Fibroblast of skin of back (primary cell): ENCODE measurements around the gene WDR18.
"Not testable (repeated sequence)": the region's sequence is repeated elsewhere in the genome, so short reads cannot be mapped to it uniquely, and the experiment has no call there.

ENCODE experiments used
- DNase-seq: peaks from one replicate; pipeline ENCODE4 v3.0.0-alpha.2; 2013

Gene WDR18

DNA sequence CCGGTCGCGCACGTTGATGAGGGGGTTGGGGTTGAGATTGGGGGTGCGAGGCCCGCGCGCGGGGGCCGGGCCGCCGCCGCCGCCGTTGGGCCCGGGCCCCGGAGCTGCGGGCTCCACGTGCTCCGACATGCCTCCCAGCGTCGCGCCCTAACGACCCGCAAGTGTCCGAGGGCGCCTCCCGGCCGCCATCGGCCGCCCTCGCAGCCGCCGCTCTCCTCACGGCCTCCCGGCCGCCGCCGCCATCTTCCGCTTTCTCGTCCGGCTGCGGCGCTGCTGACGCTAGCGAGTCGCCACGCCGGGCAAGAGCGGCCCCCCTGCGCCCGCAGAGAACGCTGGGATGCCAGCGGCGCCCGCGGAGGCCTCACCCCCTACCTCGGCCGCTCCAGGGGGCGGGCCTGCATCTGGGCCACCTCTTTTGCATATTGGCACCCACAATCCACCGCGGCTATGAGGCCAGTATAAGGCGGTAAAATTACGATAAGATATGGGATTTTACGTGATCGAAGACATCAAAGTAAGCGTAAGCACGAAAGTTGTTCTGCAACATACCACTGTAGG, 36.8 kb downstream of the WDR18 start, which contains the start of gene TMEM259:
TSS of gene TMEM259 (minus strand) at position 256 of the 558 bp plus-strand sequence. CDS start at position 129, 127 bp downstream.
- DNase-seq: peak; percentile 97

DNA sequence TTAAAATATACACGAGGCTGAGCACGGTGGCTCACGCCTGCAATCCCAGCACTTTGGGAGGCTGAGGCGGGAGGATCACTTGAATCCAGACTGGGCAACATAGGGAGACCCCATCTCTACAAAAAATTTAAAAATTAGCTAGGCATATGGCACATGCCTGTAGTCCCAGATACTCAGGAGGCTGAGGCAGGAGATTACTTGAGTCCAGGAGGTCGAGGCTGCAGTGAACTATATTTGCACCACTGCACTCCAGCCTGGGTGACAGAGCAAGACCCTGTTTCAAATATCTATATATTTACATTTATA, 39.7 kb downstream of the WDR18 start:
- not testable (repeated sequence) for DNase-seq

DNA sequence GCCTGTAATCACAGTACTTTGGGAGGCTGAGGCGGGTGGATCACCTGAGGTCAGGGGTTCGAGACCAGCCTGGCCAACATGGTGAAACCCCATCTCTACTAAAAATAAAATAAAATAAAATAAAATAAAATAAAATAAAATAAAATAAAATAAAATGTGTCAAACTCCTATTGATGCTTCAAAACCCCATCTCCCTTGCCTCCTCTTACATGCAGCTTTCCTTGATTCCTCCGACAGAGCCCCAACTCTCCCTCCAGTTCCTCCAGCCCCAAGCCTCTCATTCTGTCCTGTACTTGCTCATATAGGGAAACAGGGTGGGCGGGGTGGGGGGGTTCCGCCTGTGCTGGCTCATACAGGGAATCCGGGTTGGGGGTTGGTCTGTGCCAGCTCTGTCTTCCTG, 40.9 kb downstream of the WDR18 start:
- DNase-seq: not testable (repeated sequence)

DNA sequence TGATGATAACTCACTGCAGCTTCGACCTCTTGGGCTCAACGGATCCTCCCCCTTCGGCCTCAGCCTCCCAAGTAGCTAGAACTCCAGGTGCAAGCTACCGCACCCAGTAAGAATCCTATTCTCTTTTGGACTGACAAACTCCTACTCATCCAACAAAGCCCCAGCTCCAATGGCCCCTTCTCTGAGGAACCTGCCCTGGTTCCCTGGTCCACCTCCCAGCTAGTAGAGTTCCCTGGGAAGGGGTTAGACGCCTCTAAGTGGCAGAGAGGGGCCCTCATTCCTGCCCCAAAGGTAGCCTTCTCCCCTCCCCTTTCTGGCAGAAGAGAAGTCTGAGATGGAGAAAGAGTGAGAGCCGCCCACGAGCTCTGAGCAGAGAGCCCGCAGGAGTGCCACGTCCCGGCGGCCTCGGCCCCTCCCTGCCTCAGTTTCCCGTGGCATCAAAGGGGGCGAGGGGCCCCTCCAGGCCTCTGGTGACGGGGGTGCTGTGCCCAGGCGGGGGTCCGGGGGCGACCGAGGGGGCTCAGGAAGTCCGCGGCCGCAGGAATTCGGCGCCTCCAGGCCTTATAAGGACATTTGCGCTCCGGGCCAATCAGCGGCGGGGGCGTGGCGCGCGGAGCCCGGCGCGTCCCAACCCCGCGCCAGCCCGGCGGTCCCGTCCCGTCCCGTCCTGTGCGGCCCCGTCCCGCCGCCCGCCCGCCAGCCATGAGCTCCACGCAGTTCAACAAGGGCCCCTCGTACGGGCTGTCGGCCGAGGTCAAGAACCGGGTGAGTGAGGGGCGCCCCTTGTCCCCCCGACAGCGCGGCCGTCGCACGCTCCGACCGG, 42.0 kb downstream of the WDR18 start, which contains the start of gene CNN2:
TSS of gene CNN2 (plus strand) at position 649 of the 823 bp plus-strand sequence. CDS start at position 703, 54 bp downstream.
- peak; percentile 86 for DNase-seq

DNA sequence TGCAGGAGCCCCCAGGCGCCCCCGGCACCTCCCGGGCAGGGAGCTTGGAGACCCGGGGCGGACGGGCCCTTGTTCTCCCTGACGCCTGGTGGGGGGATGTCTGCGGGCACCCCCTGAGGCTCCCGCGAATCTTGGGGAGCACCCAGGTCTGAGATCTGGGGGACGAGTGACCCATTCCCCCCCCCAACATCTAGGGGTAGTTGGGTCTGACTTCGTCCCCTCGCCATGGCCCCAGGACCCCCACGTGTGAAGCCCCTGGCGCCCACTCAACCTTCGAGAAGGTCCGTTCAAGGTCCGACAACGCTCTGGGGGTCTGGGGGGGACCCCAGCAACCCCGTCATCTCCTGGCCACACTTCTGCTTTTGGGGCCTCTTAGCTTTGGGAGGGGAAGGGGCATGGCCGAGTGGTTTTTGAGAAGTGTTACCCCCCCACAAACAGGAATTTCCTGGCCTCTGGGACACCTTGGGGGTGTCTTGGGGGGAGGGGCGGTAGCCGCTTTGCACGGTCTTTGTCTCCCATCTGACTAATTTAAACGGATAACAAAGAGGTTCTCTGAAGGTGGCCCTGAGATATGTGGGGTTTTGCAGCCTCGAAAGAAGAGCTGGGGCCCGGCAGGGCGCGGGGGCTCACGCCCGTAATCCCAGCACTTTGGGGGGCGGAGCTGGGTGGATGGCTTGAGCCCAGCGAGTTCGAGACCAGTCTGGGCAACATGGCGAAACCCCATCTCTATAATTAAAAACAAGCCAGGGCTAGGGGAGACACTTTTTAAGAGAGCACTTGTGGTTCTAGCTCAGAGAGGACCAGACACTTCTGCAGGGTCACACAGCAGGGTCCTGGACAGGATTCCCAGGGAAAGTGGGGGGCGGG, 42.9 kb downstream of the WDR18 start:
- no peak for DNase-seq

DNA sequence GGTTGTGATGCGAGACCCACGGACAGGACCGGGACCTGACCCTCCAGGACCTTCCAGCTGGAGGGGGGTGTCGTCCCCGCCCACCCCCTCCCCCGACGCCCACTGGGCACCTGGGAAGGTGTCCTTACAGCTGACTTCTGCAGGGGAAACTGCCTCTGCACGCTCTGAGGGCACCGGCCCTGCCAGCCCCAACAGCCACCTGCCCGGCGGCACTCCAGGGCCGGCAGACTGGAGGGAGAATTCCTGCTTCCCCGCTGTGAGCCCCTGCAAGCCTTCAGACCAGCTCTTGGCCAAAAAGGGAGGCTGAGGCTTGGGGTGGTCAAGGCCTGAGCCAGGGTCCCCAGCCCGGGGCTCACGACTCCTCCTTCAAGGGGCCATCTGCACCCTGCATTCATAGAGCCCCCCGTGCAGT, 43.5 kb downstream of the WDR18 start:
- no peak for DNase-seq

DNA sequence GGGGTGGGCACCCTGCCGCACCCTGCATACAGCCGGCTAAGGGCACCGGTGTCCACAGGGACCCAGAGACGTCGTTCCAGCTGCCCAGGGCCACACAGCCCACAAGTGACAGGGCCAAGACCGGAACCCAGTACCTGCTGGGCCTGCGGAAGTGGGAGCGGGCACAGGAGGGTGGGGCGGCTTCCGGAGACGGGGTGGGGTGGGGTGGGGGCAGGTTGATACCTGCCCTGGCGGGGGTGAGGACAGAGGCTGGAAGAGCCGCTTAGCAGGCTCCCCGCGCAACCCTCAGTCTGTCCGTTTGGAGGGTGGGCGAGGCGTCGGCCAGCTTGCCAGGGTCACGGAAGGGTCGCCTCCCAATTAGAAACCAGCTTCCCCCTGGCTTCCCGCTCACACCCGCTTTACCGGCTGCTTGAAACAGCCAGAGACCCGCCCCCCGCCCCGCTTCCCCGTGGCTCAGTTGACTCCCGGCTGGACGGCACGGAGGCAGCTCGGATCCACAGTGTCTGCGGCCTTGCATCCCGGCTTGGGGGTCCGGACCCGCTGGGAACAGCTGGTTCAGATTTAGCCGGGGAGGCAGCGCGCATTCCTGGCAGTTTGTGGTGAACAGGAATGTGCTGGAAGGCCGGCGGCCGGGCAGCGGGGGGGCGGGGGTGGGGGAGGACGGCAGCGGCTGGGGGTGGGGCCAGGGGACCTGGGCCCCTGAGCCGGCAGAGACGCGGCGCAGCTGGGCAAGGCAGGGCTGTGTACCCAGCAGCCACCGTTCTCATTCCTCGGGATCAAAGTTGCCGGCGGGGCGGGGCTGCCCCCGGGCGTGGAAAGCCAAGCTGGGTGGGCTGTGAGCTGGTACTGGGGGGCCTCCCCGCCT, 44.1 kb downstream of the WDR18 start:
- peak; percentile 98 for DNase-seq

DNA sequence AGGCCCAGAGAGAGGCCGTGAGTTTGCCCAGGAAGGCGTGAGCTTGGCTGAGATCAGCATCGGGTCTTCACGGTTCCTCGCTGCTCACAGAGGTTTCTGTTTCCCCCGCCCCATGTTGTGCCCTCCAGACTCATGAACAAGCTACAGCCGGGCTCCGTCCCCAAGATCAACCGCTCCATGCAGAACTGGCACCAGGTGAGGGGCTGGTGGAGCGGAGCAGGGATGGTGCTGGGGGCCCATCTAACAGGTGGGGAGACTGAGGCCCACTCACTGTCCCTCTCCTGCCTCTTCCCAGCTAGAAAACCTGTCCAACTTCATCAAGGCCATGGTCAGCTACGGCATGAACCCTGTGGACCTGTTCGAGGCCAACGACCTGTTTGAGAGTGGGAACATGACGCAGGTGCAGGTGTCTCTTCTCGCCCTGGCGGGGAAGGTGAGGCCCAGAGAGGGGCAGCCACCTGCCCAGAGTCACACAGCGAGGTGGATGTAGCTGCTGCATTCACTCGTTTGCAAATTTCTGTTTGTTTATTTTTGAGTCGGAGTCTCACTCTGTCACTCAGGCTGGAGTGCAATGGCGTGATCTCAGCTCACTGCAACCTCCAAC, 48.2 kb downstream of the WDR18 start:
- no peak for DNase-seq

DNA sequence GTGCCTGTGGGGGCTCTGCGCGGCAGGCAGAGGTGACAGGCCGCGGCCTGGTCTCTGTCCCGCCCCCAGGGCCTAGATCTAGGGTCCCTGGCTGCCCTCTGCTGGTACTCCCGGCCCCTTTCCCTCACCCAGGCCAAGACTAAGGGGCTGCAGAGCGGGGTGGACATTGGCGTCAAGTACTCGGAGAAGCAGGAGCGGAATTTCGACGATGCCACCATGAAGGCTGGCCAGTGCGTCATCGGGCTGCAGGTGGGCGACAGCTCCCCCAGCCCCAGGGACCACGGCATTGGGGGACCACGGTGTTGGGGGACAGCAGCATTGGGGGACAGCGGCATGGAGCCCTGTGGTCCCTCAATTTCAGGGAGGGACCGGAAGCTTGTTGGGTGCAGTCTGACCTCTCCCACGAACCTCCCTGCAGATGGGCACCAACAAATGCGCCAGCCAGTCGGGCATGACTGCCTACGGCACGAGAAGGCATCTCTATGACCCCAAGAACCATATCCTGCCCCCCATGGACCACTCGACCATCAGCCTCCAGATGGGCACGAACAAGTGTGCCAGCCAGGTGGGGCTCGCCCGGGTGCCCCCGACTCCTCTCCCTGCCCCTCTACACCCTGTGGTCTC, 52.0 kb downstream of the WDR18 start:
- DNase-seq: no peak

DNA sequence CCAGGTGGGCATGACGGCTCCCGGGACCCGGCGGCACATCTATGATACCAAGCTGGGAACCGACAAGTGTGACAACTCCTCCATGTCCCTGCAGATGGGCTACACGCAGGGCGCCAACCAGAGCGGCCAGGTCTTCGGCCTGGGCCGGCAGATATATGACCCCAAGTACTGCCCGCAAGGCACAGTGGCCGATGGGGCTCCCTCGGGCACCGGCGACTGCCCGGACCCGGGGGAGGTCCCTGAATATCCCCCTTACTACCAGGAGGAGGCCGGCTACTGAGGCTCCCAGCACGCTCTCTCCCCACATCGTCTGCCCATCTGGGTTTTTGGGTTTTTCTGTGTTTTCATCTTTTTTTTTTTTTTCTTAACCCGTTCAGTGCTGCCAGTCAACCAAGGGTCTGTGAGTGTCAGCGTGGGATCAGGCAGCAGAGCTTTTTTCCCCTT, 53.5 kb downstream of the WDR18 start:
- no peak for DNase-seq

DNA sequence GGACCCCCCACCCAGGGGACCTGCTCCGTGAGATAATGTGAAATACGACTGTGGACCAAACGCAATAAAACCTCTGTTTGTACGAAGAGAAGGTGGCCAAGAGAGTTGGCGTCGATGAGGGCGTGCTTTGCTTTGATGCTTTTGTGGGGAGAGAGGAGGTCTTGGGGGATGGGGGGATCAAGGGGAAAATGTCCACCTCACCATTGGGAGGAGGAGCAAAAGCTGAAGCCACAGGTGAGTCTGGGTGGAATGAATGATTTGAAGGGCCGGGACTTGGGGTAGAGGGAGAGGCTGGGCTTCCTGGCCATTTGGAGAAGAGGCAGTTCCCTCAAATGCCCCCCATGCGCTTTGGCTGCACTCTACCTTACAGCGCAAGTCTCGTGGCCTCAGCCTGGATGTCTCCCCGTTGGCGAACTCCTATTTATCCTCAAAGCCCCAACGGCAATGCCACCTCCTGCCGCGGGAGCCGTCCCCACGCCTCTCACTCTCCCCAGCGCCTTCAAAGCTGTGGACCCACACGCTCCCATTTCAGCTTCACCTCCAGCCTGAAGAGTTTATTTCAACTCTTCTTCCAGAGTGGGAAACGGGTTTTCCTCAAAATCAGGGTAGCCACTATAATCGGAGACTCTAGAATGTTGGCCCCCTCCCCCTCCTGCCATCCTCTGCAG, 55.0 kb downstream of the WDR18 start:
- no peak for DNase-seq

DNA sequence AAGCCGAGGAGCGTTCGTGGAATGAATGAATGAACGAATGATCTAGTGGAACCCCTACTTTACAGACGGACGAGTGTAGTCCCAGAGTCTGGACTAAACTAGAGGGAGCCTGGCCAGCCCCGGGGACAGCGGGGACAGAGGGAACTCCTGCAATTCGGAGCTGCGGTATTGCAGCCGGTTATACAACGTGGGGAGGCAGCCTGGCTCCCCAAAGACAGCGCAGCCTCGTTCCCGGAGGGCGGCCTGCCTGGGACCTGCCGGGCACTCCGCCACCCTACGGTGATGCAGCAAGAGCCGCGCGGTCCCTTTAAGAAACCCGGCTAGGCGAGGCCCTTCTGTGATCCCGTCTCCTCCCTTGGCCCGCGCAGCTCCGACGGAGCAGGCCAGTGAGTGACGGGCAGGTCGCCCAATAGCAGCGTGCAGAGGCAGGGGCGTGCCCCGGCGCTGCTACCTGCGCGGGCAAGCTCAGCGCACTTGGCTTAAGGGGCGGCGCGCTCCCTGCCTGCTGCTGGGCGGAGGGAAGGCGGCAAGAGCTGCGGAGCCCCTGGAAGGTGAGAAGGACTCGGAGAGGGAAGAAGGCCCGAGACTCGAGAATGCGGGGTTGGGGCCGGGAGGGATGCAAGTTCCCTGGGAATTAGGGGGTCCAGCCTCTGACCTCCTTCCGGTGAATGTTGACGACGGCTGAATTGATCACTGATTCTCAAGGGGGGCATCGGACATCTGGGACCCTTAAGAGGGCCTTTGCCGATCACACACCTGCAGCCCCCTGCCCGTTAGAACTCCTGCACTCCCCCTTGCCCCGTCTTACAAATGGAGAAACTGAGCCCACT, 55.7 kb downstream of the WDR18 start, which contains the start of gene ABCA7:
TSS of gene ABCA7 (plus strand) at position 462 of the 830 bp plus-strand sequence. CDS start 1,255 bp downstream, outside the sequence.
- DNase-seq: peak; percentile 96

DNA sequence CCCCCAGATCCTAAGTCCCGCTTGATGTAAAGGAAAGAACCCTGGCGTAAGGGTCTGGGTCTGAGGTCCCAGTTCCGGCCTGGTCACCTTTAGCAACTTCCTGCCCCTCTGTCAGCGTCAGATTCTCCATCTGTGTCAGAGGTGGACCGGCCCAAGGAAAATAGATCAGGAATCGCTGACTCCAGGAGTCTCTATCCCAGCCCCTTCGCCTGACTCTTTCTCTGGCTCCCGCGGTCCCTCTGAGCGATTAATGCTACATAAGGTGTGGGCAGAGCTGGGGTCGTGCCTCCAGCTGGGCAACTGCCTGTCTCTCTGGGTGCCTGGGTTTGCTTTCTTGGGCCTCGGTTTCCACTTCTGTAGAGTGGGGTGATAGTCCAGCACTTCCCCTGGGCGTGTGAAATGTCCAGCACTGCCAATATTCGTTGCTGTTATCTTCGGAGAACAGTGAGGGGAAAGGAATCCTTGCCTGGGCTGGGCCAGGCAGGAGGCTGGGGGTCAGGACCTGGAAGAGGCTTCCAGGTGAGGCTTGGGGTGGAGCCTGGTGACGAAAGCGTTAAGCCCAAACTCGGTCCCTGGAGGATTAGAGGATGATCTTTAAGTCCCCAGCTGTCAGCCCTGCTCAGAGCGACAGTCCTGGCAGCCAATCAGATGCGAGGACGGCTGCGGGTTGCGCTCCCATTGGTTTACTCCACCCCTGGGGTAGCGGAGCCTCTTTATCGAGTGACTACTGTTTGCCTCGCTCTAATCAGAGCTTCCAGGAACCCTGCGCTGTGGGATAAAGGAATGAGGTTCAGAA, 56.5 kb downstream of the WDR18 start:
- DNase-seq: peak; percentile 95

DNA sequence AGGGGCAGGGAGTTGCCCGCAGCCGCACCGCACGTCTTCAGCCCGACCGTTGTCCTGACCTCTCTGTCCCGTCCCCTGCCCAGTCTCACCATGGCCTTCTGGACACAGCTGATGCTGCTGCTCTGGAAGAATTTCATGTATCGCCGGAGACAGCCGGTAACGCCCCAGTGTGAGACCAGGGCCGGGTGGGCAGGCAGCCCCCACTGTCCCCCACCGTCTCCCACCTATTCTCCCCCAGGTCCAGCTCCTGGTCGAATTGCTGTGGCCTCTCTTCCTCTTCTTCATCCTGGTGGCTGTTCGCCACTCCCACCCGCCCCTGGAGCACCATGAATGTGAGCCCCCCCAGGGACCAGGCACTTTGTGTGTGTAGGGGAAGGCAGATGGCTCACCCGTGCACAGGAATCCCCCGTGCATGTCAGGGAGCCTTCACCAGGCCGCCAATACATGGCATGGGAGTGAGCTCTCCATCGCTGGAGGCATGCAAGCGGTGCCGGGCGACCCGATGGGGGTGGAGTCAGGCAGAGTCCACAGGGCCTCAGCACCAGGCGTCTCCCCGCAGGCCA, 57.2 kb downstream of the WDR18 start:
- no peak for DNase-seq

DNA sequence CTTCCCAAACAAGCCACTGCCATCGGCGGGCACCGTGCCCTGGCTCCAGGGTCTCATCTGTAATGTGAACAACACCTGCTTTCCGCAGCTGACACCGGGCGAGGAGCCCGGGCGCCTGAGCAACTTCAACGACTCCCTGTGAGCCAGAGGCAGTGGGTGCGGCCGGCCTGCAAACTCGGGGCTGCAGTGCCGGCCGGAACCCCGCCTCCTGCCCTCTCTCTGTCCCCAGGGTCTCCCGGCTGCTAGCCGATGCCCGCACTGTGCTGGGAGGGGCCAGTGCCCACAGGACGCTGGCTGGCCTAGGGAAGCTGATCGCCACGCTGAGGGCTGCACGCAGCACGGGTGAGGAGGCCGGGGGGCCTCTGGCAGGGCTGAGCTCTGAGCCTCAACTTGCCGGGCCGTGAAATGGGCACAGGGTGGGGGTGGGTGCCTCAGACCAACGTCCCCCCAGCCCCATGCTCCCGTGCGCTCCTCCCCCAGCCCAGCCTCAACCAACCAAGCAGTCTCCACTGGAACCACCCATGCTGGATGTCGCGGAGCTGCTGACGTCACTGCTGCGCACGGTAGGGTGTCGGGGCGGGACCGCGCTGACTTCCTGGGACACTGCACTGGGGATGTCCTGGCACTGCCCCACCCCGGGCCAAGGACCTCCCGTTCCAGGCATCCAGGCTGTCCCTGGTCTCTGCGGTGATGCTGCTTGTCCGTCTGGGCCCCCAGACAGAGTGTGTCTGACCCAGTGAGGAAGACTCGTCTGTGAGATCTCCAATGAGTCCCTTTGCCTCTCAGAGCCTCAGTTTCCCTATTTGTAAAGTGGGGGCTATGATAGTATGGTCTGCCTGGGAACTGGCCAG, 57.9 kb downstream of the WDR18 start:
- no peak for DNase-seq

DNA sequence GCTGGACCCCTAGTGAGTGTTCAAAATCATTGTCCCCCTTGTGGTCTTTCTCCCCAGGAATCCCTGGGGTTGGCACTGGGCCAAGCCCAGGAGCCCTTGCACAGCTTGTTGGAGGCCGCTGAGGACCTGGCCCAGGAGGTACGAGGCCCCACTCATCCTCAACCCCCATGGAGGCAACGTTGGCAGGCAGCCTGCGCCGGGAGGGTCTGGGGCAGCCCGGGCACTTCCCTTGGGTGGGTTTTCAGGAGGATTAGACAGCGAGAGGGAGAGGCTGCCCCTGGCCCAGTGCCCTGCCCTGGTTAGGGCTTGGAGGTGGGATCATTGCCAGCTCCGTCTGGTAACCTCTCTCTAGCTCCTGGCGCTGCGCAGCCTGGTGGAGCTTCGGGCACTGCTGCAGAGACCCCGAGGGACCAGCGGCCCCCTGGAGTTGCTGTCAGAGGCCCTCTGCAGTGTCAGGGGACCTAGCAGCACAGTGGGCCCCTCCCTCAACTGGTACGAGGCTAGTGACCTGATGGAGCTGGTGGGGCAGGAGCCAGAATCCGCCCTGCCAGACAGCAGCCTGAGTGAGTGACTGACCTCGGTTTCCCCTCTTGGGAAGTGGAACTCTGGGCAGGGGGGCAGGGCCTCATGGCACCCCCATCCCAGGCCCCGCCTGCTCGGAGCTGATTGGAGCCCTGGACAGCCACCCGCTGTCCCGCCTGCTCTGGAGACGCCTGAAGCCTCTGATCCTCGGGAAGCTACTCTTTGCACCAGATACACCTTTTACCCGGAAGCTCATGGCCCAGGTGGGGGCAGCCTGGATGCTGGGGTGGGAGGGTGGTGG, 58.8 kb downstream of the WDR18 start:
- DNase-seq: no peak
